BJ (cell line): Measurements from ENCODE around the gene COL18A1. TPM values are rescaled to one million over a fixed set of nuclear protein-coding genes. Genes with fewer than 3 reads are reported as not detected.

ENCODE experiments used
- CTCF ChIA-PET: fragments of 350-600 bp; formaldehyde crosslinking; extraction: SDS; loops from one replicate; lab custom pipeline; 2021; ENCODE audit warnings: antibody characterized with exemption, inconsistent platforms; lab: Yijun Ruan, JAX
- POLR2A ChIA-PET: fragments of 300-600 bp; sonication (Branson Sonifier 250); formaldehyde crosslinking; extraction: SDS; loops from one replicate; lab custom pipeline; 2021; ENCODE audit warnings: antibody characterized with exemption; lab: Charles Lee
- DNase-seq: peaks from one replicate; pipeline ENCODE4 v3.0.0-alpha.2; 2011; ENCODE audit warnings: low read depth
- H3K27me3 ChIP-seq: 2 replicates; pipeline ENCODE4 v1.6.0; 2011; ENCODE audit warnings: low read length; ENCODE audit not compliant: control insufficient read depth, insufficient read depth
- H3K36me3 ChIP-seq: 2 replicates; pipeline ENCODE4 v1.5.1; 2011; ENCODE audit warnings: low read length; ENCODE audit not compliant: control insufficient read depth, insufficient read depth
- H3K4me3 ChIP-seq: 2 replicates; pipeline ENCODE4 v1.5.1; 2011; ENCODE audit warnings: low read depth, mild to moderate bottlenecking, control low read depth, low read length
- CTCF ChIP-seq: IDR thresholded peaks from 2 replicates; pipeline ENCODE4 v1.5.1; 2011; ENCODE audit warnings: low read depth, mild to moderate bottlenecking, control low read depth, inconsistent platforms, low read length, moderate library complexity; ENCODE audit not compliant: insufficient read depth
- polyA plus RNA-seq: library from polyadenylated mRNA; depleted of rRNA; stranded (reverse); fragments of >200 nt; gene quantifications from 2 replicates; pipeline ENCODE4 v1.2.3, GENCODE V29; 2011

The COL18A1 gene
- polyA plus RNA-seq, 1 experiment, result 99.7 TPM

DNA sequence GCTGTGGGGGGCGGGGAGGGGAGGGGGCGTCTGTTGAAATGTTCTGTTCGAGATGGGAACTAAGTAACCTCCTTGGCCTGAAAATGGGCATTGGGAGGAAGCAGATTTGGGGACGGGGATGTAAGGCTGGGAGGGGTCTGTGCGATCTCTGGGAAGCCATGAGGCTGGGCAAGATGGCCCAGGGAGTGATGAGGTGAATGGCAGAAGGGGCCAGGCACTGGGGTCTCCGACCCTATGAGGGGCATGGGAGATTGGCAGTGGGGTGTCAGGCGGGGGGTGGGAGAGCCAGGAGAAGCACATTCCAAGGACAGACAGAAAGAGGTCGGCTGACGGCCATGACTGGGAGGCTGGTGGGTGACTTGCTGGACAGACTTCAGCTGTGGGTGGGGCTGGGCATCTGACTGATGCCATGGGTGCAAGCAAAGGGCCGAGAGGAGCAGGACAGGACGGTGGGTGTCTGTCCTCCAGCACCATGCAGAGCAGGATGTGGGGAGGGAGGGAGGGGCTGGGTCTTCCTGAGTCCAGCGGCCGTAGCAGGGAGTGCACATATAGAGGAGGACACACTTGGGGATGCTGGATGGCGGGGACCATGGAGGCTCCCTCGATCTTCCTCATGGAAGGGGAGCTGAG, 30.0 kb upstream of the COL18A1 start:
- no peak for TF ChIP-seq CTCF
- POLR2A ChIA-PET, result no interaction called here
- no peak for DNase-seq
- Histone ChIP-seq H3K36me3 (no peaks in the 10 kb centered on the region), H3K4me3 (no peak overlapping the region), H3K27me3 (no peaks in the 10 kb centered on the region)
- CTCF ChIA-PET, result interaction anchor here (0.6 kb wide), 1 partner anchor 29 kb away, joined by 3 read pairs; no protein-coding TSS in a partner anchor

DNA sequence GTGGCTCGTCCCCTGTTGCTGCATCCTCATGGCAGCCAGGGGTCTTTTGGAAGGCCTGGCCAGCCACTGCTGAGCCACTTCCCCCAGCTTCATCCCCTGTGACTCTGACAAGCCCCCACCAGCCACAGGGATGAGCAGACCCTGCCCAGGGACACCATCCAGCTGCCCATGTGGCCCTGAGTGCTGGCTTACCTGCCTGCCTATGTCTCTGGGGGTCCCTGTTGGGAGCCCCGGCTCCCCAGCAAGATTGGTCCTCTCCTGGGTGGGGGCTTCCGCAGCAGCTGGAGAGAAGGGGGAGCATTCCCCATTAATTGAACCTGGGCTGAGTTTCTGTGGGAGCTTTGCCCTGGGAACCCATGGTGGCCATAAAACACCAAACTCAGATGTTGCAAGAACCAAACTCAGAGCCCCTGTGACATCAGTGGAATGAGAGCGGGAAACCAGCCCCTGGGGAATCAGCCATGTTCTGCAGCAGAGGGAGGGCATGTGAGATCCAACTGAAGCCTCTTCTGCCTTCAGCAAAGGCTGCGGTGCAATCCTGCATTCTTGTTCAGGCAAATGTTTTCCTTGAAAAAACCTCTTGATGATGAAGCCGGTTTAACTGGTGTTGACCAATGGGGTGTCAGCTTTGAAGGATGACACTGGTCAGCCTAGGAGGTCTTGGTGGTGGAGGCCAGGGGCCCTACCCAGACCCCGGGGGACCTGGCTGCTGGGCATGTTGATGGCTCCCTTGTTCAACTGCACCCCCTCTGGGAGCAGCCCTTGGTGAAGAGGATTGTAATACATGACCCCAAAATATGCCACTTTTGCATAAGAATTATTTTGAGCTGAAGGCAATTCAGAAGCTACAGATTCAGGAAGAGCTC, 28.3 kb upstream of the COL18A1 start:
- Histone ChIP-seq H3K4me3 (no peak overlapping the region), H3K27me3 (no peaks in the 10 kb centered on the region), H3K36me3 (no peaks in the 10 kb centered on the region)
- no peak for TF ChIP-seq CTCF
- no peak for DNase-seq
- CTCF ChIA-PET, result no interaction called here
- POLR2A ChIA-PET, result no interaction called here

- no peaks in the 10 kb centered on the region for H3K27me3 ChIP-seq
- POLR2A ChIA-PET, result no interaction called here
- CTCF ChIA-PET, result no interaction called here
Observed at GRCh38 chr21:45377325-45377709, 27.6 kb upstream of the COL18A1 start.

GRCh38 chr21:45377866-45378257, 27.1 kb upstream of the COL18A1 start:
- no peak for DNase-seq
- ChIA-PET CTCF (no interaction called here), POLR2A (no interaction called here)

More at GRCh38 chr21:45377325-45377709, 27.6 kb upstream of the COL18A1 start:
- Histone ChIP-seq H3K4me3 (no peak overlapping the region), H3K36me3 (no peaks in the 10 kb centered on the region)
- no peak for DNase-seq
- TF ChIP-seq CTCF, result no peak

More at GRCh38 chr21:45377866-45378257, 27.1 kb upstream of the COL18A1 start:
- no peak overlapping the region for H3K4me3 ChIP-seq
- no peak for TF ChIP-seq CTCF
- H3K27me3 ChIP-seq, result no peaks in the 10 kb centered on the region
- no peaks in the 10 kb centered on the region for H3K36me3 ChIP-seq
